HepG2 (cell line): ENCODE data around the gene MAN2A1. TPM values are rescaled to one million over a fixed set of nuclear protein-coding genes. Genes with fewer than 3 reads are reported as not detected.

Experiments used
- ATAC-seq: fragments of 200-7000 bp; cut with Tn5 transposase; 3 replicates; pipeline ENCODE4 v1.9.1; 2020; ENCODE audit warnings: mild to moderate bottlenecking, moderate library complexity
- BruUV-seq: library from RNA; stranded (reverse); fragments of 400-500 nt; replicated peaks from 2 replicates; lab custom pipeline; 2021; lab: Mats Ljungman, UMichigan
- CTCF ChIA-PET: fragments of 300-600 bp; formaldehyde crosslinking; extraction: SDS; loops from one replicate; lab custom pipeline; 2021; ENCODE audit warnings: low total read pairs, inconsistent platforms, low intra/inter-chr PET ratio; lab: Yijun Ruan, JAX
- POLR2A ChIA-PET: fragments of 350-600 bp; sonication (Branson Sonifier 250); formaldehyde crosslinking; loops from one replicate; lab custom pipeline; 2020; ENCODE audit warnings: antibody characterized with exemption, inconsistent platforms; lab: Yijun Ruan, JAX
- DNase-seq: peaks from one replicate; pipeline ENCODE4 v3.0.0-alpha.2; 2015; ENCODE audit warnings: low spot score
- FAIRE-seq: peaks from 3 replicates; lab custom pipeline; 2011; peaks lifted over from hg19 to GRCh38; lab: Jason Lieb, UNC
- H2AFZ ChIP-seq: one replicate; pipeline ENCODE4 v1.6.1; 2011; ENCODE audit warnings: low read length, inconsistent platforms
- H3K27ac ChIP-seq: fragments of 300-600 bp; 3 replicates; pipeline ENCODE4 v1.8.0; 2011; ENCODE audit warnings: mixed run types, mild to moderate bottlenecking, mixed read lengths, low read length, inconsistent platforms; ENCODE audit not compliant: insufficient read depth; ENCODE audit errors: extremely low read length
- H3K27me3 ChIP-seq, 2 experiments: fragments of 200-600 bp in 1 of 2; 2 replicates in 1 of 2; 3 replicates in 1 of 2; pipeline versions ENCODE4 v1.6.0 to v1.8.0; 2011; ENCODE audit warnings: low read length in 2 of 2, mild to moderate bottlenecking in 2 of 2, moderate library complexity in 2 of 2, inconsistent platforms in 1 of 2; ENCODE audit not compliant: insufficient read depth in 2 of 2, control insufficient read depth in 1 of 2
- H3K36me3 ChIP-seq, 2 experiments: fragments of 200-600 bp in 1 of 2; replicated peaks in 1 of 2; 2 replicates in 1 of 2; 3 replicates in 1 of 2; pipeline versions ENCODE4 v1.5.1 to v1.8.0; 2011; ENCODE audit warnings: low read length in 2 of 2, inconsistent platforms in 1 of 2; ENCODE audit not compliant: insufficient read depth in 2 of 2, control insufficient read depth in 1 of 2
- H3K4me1 ChIP-seq: 2 replicates; pipeline ENCODE4 v1.5.1; 2012; ENCODE audit warnings: low read length, inconsistent platforms; ENCODE audit not compliant: insufficient read depth
- H3K4me2 ChIP-seq: 2 replicates; pipeline ENCODE4 v1.6.0; 2011; ENCODE audit warnings: low read depth, low read length, inconsistent platforms
- H3K4me3 ChIP-seq, 3 experiments: fragments of 200-600 bp in 1 of 3; sonication (generic), shearing (Covaris generic) in 1 of 3; replicated peaks in 1 of 3; 2 replicates each; pipeline ENCODE4 v1.5.1; 2011 to 2016; ENCODE audit warnings: low read length in 3 of 3, inconsistent platforms in 2 of 3, low read depth in 2 of 3, mild to moderate bottlenecking in 2 of 3, control low read depth in 1 of 3, mixed read lengths in 1 of 3; ENCODE audit not compliant: insufficient read depth in 1 of 3
- H3K79me2 ChIP-seq: one replicate; pipeline ENCODE4 v1.6.1; 2011; ENCODE audit warnings: low read length, inconsistent platforms; ENCODE audit not compliant: insufficient read depth
- H3K9ac ChIP-seq: 2 replicates; pipeline ENCODE4 v1.6.0; 2011; ENCODE audit warnings: mild to moderate bottlenecking, low read depth, low read length, inconsistent platforms; ENCODE audit not compliant: insufficient read depth
- H3K9me3 ChIP-seq: 2 replicates; pipeline ENCODE4 v1.5.1; 2012; ENCODE audit warnings: mild to moderate bottlenecking, low read length
- H4K20me1 ChIP-seq: 2 replicates; pipeline ENCODE4 v1.6.0; 2011; ENCODE audit warnings: inconsistent platforms, mild to moderate bottlenecking, low read length, moderate library complexity; ENCODE audit not compliant: insufficient read depth
- CEBPB ChIP-seq: IDR thresholded peaks from 2 replicates; pipeline ENCODE4 v1.6.1; 2011; ENCODE audit warnings: low read depth, low read length, improper control_type of control experiment, borderline replicate concordance
- CERS6 ChIP-seq: sonication (generic); formaldehyde crosslinking; IDR thresholded peaks from 2 replicates; pipeline ENCODE4 v1.5.0; 2020; ENCODE audit warnings: missing genetic modification reagents
- DR1 ChIP-seq: sonication (generic); formaldehyde crosslinking; IDR thresholded peaks from 2 replicates; pipeline ENCODE4 v1.8.0; 2021; ENCODE audit warnings: mild to moderate bottlenecking, missing genetic modification reagents, inconsistent platforms
- GPBP1L1 ChIP-seq: sonication (generic); formaldehyde crosslinking; IDR thresholded peaks from 2 replicates; pipeline ENCODE4 v1.5.0; 2020; ENCODE audit warnings: mild to moderate bottlenecking, missing genetic modification reagents
- HMGA1 ChIP-seq: sonication (generic); formaldehyde crosslinking; conservative IDR thresholded peaks from 2 replicates; pipeline ENCODE4 v1.4.0; 2020; ENCODE audit warnings: missing genetic modification reagents
- KDM1A ChIP-seq: IDR thresholded peaks from 2 replicates; pipeline ENCODE4 v1.6.1; 2016; ENCODE audit warnings: missing compliant biosample characterization
- RXRA ChIP-seq: sonication (generic); formaldehyde crosslinking; IDR thresholded peaks from 2 replicates; pipeline ENCODE4 v1.5.1; 2020; ENCODE audit warnings: missing genetic modification reagents
- STAT5B ChIP-seq: sonication (generic); formaldehyde crosslinking; IDR thresholded peaks from 2 replicates; pipeline ENCODE4 v1.4.0; 2020; ENCODE audit warnings: missing genetic modification reagents
- TEF ChIP-seq: sonication (generic); formaldehyde crosslinking; IDR thresholded peaks from 2 replicates; pipeline ENCODE4 v1.5.0; 2020; ENCODE audit warnings: missing genetic modification reagents
- U2AF2 ChIP-seq: fragments of 200-400 bp; formaldehyde crosslinking; IDR thresholded peaks from 2 replicates; pipeline ENCODE4 v1.6.1; 2017; ENCODE audit warnings: low read depth, mild to moderate bottlenecking, low read length
- XBP1 ChIP-seq: sonication (generic); formaldehyde crosslinking; IDR thresholded peaks from 2 replicates; pipeline ENCODE4 v1.5.0; 2020; ENCODE audit warnings: missing genetic modification reagents
- ZFP41 ChIP-seq: sonication (generic); formaldehyde crosslinking; IDR thresholded peaks from 2 replicates; pipeline ENCODE4 v1.4.0; 2020; ENCODE audit warnings: mild to moderate bottlenecking, missing genetic modification reagents, borderline replicate concordance
- ZNF225 ChIP-seq: sonication (generic); formaldehyde crosslinking; IDR thresholded peaks from 2 replicates; pipeline ENCODE4 v1.4.0; 2020; ENCODE audit warnings: mild to moderate bottlenecking, missing genetic modification reagents
- ZNF589 ChIP-seq: sonication (generic); formaldehyde crosslinking; conservative IDR thresholded peaks from 2 replicates; pipeline ENCODE4 v1.8.0; 2022; ENCODE audit warnings: mild to moderate bottlenecking, moderate library complexity, missing genetic modification reagents
- ZNF746 ChIP-seq: sonication (generic); formaldehyde crosslinking; IDR thresholded peaks from 2 replicates; pipeline ENCODE4 v1.8.0; 2022; ENCODE audit warnings: mild to moderate bottlenecking, missing genetic modification reagents
- WGBS: methylation state at CpG from one replicate; pipeline ENCODE4 v1.1.6; 2017; ENCODE audit warnings: low lambda C conversion rate; 5-methylcytosine and 5-hydroxymethylcytosine counted together
- in situ Hi-C: cut with HindIII; loops from 2 replicates; pipeline ENCODE4 v1.10.0; 2017; ENCODE audit warnings: low pct_unique_long_range_greater_than_20kb; ENCODE audit not compliant: extremely low pct_ligation_motif_present
- intact Hi-C: fragments of 100-400 bp; cut with micrococcal nuclease; formaldehyde crosslinking; loops from one replicate; pipeline ENCODE4 v1.10.0; 2022; ENCODE audit not compliant: unreplicated experiment
- polyA plus RNA-seq, 8 experiments: library from polyadenylated mRNA; depleted of rRNA in 3 of 8; stranded (reverse) in 7 of 8; unstranded in 1 of 8; fragments of >200 nt; fragmentation: Illumina TruSeq in 4 of 8; extraction: Trizol in 4 of 8; gene quantifications; 2 replicates each; pipeline versions ENCODE4 v1.2.1 to v1.2.3, GENCODE V29; 2011 to 2016; ENCODE audit warnings: low read depth in 4 of 8, missing spikeins in 1 of 8, mixed read lengths in 1 of 8; ENCODE audit not compliant: insufficient read depth in 1 of 8
- total RNA-seq, 5 experiments: library from RNA; depleted of rRNA; stranded (reverse); fragments of >200 nt; fragmentation: Illumina TruSeq; extraction: Trizol; gene quantifications; 2 replicates each; pipeline ENCODE4 v1.2.3, GENCODE V29; 2016; ENCODE audit warnings: low read depth in 1 of 5

Gene MAN2A1
- total and polyA plus RNA-seq, 2 of the 13 experiments (the other 11 are each of a cell fraction or from before 2014, with no cell fraction given): 56.2 to 80.5 TPM

- TF ChIP-seq GPBP1L1 (CRISPR knock-in tag) (no peak), DR1 (no peak), KDM1A (CRISPR knock-in tag) (no peak)
- TF ChIP-seq, all 625 proteins: peak for 0
These were observed 163.7 kb downstream of the MAN2A1 start (continued) for GRCh38 chr5:109853377-109853776.

GRCh38 chr5:109855056-109855455 lies 165.3 kb downstream of the MAN2A1 start:
- ATAC-seq (no peak), FAIRE-seq (no peak), DNase-seq (no peak)
- Histone ChIP-seq H3K36me3 (peaks cover 16 to 51% of the 10 kb centered on the region in 2 experiments), H4K20me1 (no peaks in the 10 kb centered on the region), H3K79me2 (no peaks in the 10 kb centered on the region), H3K4me2 (no peak overlapping the region), H3K27ac (no peak overlapping the region), H2AFZ (no peak overlapping the region), H3K4me3 (no peak overlapping the region), H3K4me1 (no peaks in the 10 kb centered on the region), H3K27me3 (no peaks in the 10 kb centered on the region), H3K9me3 (no peaks in the 10 kb centered on the region), H3K9ac (no peak overlapping the region)
- 98% methylated on average over 1 of the region's 1 CpG for WGBS
- no TSS peak for BruUV-seq
- TF ChIP-seq HMGA1 (CRISPR knock-in tag): no peak
- TF ChIP-seq CEBPB: no peak
- no peak for TF ChIP-seq TEF (CRISPR knock-in tag)
- TF ChIP-seq ZNF589 (CRISPR knock-in tag): no peak
- TF ChIP-seq ZNF746: no peak
- no peak for TF ChIP-seq CERS6 (CRISPR knock-in tag)
- TF ChIP-seq ZFP41 (CRISPR knock-in tag): no peak
- TF ChIP-seq STAT5B (CRISPR knock-in tag): no peak
- no peak for TF ChIP-seq RXRA (CRISPR knock-in tag)
- no peak for TF ChIP-seq ZNF225 (CRISPR knock-in tag)
- no peak for TF ChIP-seq U2AF2
- TF ChIP-seq XBP1 (CRISPR knock-in tag): no peak
- POLR2A ChIA-PET: no interaction called here
- in situ Hi-C loops: no loop called here
- intact Hi-C loops: no loop called here
- CTCF ChIA-PET: no interaction called here
